Duodenal mucosa (tissue), 2 donors: ENCODE measurements around the gene C1orf210.

ENCODE experiments used
- H3K27ac ChIP-seq: one replicate; pipeline ENCODE4 v1.7.0; 2013; ENCODE audit warnings: low read depth, low read length
- H3K27me3 ChIP-seq, 2 donors: one replicate each; pipeline ENCODE4 v1.7.0; 2013; ENCODE audit warnings: low read length in 2 of 2, control low read depth in 1 of 2; ENCODE audit not compliant: insufficient read depth in 2 of 2, control insufficient read depth in 1 of 2
- H3K36me3 ChIP-seq, 2 donors: one replicate each; pipeline ENCODE4 v1.7.0; 2013; ENCODE audit warnings: low read length in 2 of 2, control low read depth in 1 of 2; ENCODE audit not compliant: insufficient read depth in 2 of 2, control insufficient read depth in 1 of 2
- H3K4me1 ChIP-seq, 2 donors: one replicate each; pipeline ENCODE4 v1.7.0; 2013; ENCODE audit warnings: low read length in 2 of 2, control low read depth in 1 of 2; ENCODE audit not compliant: insufficient read depth in 2 of 2, control insufficient read depth in 1 of 2
- H3K4me3 ChIP-seq, 2 donors: one replicate each; pipeline ENCODE4 v1.7.0; 2013; ENCODE audit warnings: low read length in 2 of 2, low read depth in 1 of 2
- H3K9ac ChIP-seq, 2 donors: one replicate each; pipeline ENCODE4 v1.7.0; 2013; ENCODE audit warnings: low read length in 2 of 2, low read depth in 1 of 2
- H3K9me3 ChIP-seq, 2 donors: one replicate each; pipeline ENCODE4 v1.7.0; 2013; ENCODE audit warnings: low read length in 2 of 2, control low read depth in 1 of 2; ENCODE audit not compliant: control insufficient read depth in 1 of 2

C1orf210 gene

DNA sequence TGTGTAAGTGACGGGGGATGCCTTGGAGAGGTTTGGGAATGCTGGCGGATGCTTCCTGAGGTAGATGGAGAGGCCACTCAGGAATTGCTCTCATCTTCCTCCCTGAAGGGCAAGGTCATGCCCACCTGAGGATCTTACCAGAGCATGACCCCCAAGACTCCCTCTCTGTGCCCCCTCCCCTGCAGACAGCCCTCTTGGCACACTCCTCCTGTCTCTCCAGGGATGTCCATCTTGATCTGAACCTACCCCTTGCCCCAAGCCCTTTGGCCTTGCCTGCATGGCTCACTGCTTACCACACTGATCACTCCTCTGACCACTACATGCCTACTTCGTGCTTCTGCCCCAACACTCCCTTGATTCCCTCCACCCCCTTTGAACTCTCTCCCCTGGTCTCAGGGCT, 34.4 kb upstream of the C1orf210 start:
- Histone ChIP-seq H3K36me3 (no peaks in the 10 kb centered on the region), H3K4me3 (no peak overlapping the region), H3K4me1 (no peaks in the 10 kb centered on the region)

GRCh38 chr1:43319288-43319687, 33.9 kb upstream of the C1orf210 start:
- H3K36me3 ChIP-seq = no peaks in the 10 kb centered on the region
- no peaks in the 10 kb centered on the region for H3K9me3 ChIP-seq
- H3K4me1 ChIP-seq = no peaks in the 10 kb centered on the region
- no peak overlapping the region for H3K27ac ChIP-seq
- H3K9ac ChIP-seq = no peak overlapping the region
- no peak overlapping the region for H3K4me3 ChIP-seq
- H3K27me3 ChIP-seq = no peaks in the 10 kb centered on the region

More for the DNA sequence above, 34.4 kb upstream of the C1orf210 start:
- H3K9ac ChIP-seq = no peak overlapping the region
- H3K9me3 ChIP-seq = no peaks in the 10 kb centered on the region
- H3K27ac ChIP-seq = no peak overlapping the region
- no peaks in the 10 kb centered on the region for H3K27me3 ChIP-seq

DNA sequence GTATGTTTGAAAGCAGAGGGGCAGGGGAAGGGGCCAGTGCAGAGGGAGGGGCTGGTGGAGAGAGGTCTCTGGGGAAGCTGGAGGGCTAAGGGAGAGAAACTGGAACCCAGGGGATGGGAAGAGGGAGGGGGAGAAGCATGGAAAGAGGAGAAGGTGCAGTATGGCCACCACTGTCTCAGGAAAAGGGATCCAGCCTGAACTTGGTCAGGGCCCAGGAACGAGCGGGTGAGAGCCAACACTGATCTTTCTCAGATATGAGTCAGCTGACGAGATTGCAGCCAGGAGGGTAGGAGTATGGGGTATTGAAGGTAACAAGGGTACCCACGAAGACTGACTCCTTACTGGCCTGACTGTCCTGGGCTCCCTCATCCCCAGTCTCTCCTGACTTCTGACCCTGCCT, 33.5 kb upstream of the C1orf210 start:
- no peak overlapping the region for H3K9ac ChIP-seq
- no peaks in the 10 kb centered on the region for H3K4me1 ChIP-seq
- H3K36me3 ChIP-seq = no peaks in the 10 kb centered on the region
- no peaks in the 10 kb centered on the region for H3K27me3 ChIP-seq
- no peak overlapping the region for H3K27ac ChIP-seq
- H3K9me3 ChIP-seq = no peaks in the 10 kb centered on the region
- no peak overlapping the region for H3K4me3 ChIP-seq

DNA sequence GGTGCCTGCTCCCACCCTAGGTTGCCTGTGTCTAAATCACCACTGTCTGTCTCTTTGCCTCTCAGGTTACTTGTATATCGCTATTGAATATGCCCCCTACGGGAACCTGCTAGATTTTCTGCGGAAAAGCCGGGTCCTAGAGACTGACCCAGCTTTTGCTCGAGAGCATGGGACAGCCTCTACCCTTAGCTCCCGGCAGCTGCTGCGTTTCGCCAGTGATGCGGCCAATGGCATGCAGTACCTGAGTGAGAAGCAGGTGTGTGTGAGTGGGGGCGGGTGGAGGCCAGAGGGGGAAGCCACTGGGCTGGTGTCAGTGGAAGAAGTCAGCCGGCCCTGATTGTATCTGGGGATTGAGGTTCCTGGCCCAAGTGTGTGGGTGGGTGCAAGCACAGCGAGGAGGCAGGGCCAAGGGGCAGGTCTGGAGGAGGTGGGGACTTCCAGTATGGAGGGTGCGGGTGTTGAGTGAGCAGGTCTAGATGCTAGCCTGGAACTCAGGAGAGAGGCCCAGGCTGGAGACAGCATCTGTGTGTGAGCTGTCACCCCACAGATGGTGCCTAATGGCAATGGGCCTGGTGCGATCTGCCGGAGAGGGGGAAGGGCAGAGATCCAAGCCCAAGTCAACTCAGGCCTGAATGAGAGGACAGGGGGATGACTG, 32.6 kb upstream of the C1orf210 start:
- H3K4me1 ChIP-seq = peaks cover 0 to 4% of the 10 kb centered on the region in 2 donors
- no peaks in the 10 kb centered on the region for H3K9me3 ChIP-seq
- H3K9ac ChIP-seq = no peak overlapping the region
- no peak overlapping the region for H3K4me3 ChIP-seq
- H3K27ac ChIP-seq = no peak overlapping the region
- no peaks in the 10 kb centered on the region for H3K36me3 ChIP-seq
- no peaks in the 10 kb centered on the region for H3K27me3 ChIP-seq

DNA sequence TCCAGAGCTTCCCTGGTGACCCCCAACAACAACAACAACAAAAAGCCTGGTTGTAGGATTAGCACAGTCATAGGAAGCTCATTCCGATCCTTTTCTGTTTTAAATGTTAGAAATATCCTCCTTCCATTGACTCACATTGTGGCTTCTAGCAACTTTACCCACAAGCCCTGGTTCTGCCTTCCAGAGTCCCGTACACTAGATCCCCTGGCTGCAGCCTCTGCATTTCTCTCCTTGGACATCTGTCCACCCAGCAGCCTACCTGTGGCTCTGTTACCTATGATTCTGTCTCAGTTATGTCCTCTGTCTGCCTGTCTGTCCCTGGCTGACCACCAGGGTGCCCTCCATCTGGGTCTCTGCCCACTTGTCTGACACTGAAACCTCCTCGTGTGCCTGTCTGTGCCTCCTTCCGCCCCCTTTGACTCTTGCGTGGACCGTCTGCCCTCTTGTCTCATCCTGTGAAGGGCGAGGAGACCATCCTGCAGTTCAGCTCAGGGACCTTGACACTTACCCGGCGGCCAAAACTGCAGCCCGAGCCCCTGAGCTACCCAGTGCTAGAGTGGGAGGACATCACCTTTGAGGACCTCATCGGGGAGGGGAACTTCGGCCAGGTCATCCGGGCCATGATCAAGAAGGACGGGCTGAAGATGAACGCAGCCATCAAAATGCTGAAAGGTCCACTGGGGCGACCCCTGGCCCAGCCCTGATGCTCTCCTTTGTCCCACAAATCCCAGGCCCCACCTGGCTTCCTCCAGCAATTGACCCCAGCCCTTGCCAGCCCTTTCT, 31.5 kb upstream of the C1orf210 start:
- no peaks in the 10 kb centered on the region for H3K27me3 ChIP-seq
- no peak overlapping the region for H3K4me3 ChIP-seq
- no peak overlapping the region for H3K9ac ChIP-seq
- no peak overlapping the region for H3K27ac ChIP-seq
- no peaks in the 10 kb centered on the region for H3K36me3 ChIP-seq
- H3K9me3 ChIP-seq = no peaks in the 10 kb centered on the region
- H3K4me1 ChIP-seq = peaks cover 0 to 4% of the 10 kb centered on the region in 2 donors

DNA sequence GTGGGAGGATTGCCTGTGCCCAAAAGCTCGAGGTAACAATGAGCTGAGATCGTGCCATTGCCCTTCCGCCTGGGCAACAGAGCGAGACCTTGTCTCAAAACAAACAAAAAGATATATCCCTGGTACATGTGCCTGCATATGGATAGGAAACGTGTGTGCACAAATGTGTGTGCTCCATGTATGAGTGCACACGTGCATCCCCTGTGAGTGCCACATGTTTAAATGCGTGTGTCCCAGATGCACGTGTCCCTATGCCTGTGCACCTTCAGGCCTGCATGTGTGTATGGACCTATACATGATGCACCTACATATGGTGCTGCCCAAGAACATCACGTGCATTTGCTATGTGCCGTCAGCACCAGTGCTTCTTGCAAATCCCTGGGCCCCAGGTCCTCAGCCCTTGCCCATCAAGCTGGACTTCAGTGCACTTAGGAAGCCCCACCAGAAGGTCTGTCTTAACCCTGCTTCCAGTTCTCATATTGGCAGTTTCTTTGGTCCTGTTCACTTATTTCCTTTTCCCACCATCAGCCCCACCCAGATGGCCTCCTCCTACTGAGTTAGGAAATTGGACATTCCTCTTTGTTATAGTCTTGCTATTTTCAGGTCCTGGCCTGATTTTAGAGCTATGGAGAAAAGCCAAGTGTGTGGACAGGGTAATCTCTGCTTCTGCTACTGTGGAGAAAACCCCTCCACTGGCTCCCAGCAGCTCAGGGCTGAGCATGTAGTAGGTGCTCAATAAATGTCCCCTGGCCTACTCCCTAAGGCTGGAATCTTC, 30.8 kb upstream of the C1orf210 start:
- Histone ChIP-seq H3K27ac (no peak overlapping the region), H3K9me3 (no peaks in the 10 kb centered on the region), H3K4me3 (no peak overlapping the region), H3K27me3 (no peaks in the 10 kb centered on the region), H3K9ac (no peak overlapping the region), H3K4me1 (peaks cover 0 to 4% of the 10 kb centered on the region in 2 donors), H3K36me3 (no peaks in the 10 kb centered on the region)

GRCh38 chr1:43315481-43315880, 30.1 kb upstream of the C1orf210 start:
- Histone ChIP-seq H3K36me3 (no peaks in the 10 kb centered on the region), H3K9me3 (no peaks in the 10 kb centered on the region), H3K4me1 (peaks cover 0 to 4% of the 10 kb centered on the region in 2 donors), H3K4me3 (no peak overlapping the region), H3K9ac (no peak overlapping the region), H3K27me3 (no peaks in the 10 kb centered on the region), H3K27ac (no peak overlapping the region)

GRCh38 chr1:43314233-43314632, 28.9 kb upstream of the C1orf210 start:
- Histone ChIP-seq H3K27me3 (no peaks in the 10 kb centered on the region), H3K9ac (no peak overlapping the region), H3K36me3 (no peaks in the 10 kb centered on the region)

DNA sequence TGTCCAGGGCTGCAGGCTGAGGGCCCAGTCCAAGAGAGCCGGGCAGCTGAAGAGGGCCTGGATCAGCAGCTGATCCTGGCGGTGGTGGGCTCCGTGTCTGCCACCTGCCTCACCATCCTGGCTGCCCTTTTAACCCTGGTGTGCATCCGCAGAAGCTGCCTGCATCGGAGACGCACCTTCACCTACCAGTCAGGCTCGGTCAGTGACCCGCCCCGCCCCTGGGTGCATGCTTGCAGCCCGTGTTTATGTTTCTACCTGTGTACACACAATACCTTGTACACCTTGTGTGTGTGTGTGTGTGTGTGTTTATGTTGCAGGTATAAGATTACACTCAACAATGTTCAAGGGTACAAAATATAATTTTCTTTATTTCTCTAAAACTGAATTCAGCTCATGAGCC, 28.4 kb upstream of the C1orf210 start:
- H3K4me3 ChIP-seq = no peak overlapping the region
- no peaks in the 10 kb centered on the region for H3K9me3 ChIP-seq
- no peak overlapping the region for H3K9ac ChIP-seq
- H3K27me3 ChIP-seq = no peaks in the 10 kb centered on the region
- H3K4me1 ChIP-seq = peaks cover 0 to 4% of the 10 kb centered on the region in 2 donors
- no peaks in the 10 kb centered on the region for H3K36me3 ChIP-seq
- no peak overlapping the region for H3K27ac ChIP-seq

More at GRCh38 chr1:43314233-43314632, 28.9 kb upstream of the C1orf210 start:
- Histone ChIP-seq H3K4me1 (peaks cover 0 to 4% of the 10 kb centered on the region in 2 donors), H3K4me3 (no peak overlapping the region), H3K27ac (no peak overlapping the region), H3K9me3 (no peaks in the 10 kb centered on the region)
